ENCODE data around the gene CHCHD4.

The CHCHD4 gene

GRCh38 chr3:14137445-14137844, 12.8 kb upstream of the CHCHD4 start:
- Histone ChIP-seq H3K27ac (ENCODE audit: low read depth, low read length) (peak overlapping the region; percentile 60), H3K9me3 (ENCODE audit: control insufficient read depth in 5 of 5, low read length in 5 of 5) (no peaks in the 10 kb centered on the region), H3K4me1 (ENCODE audit: control insufficient read depth in 5 of 5, insufficient read depth in 5 of 5, low read length in 5 of 5) (peaks cover 10 to 43% (median 40%) of the 10 kb centered on the region in 5 donors), H3K4me3 (ENCODE audit: low read depth in 1 of 5, low read length in 5 of 5) (no peak overlapping the region), H3K9ac (ENCODE audit: low read length in 5 of 5) (peak overlapping the region in 1 of 5 donors; percentile 1), H3K27me3 (ENCODE audit: control insufficient read depth in 5 of 5, insufficient read depth in 4 of 5, low read length in 5 of 5) (no peaks in the 10 kb centered on the region), H3K36me3 (ENCODE audit: control insufficient read depth in 5 of 5, insufficient read depth in 5 of 5, low read length in 5 of 5) (peaks cover 0 to 100% (median 91%) of the 10 kb centered on the region in 5 donors)

DNA sequence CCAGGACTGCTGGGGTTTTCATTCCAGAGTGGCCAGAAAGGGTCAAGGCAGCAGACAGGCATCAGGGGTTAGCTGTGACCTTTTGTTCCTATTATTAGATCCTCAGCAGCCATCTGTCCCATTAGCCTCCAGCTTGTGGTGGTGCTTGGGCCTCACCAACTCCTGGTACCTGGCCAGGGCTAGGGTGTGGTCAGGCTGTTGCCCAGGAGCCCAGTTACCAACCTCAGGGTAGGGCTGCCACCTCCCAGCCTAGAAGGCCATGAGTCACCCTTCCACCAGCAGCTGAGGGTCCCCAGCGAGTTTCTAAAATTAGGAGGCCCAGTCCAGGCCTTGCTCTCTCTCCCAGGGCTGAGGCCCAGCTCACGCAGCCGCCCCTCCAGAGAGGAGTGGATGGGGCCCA, 12.3 kb upstream of the CHCHD4 start:
- H3K9me3 ChIP-seq (ENCODE audit: control insufficient read depth in 5 of 5, low read length in 5 of 5) = no peaks in the 10 kb centered on the region
- H3K4me1 ChIP-seq (ENCODE audit: control insufficient read depth in 5 of 5, insufficient read depth in 5 of 5, low read length in 5 of 5) = peaks cover 10 to 43% (median 38%) of the 10 kb centered on the region in 5 donors
- no peak overlapping the region for H3K4me3 ChIP-seq (ENCODE audit: low read depth in 1 of 5, low read length in 5 of 5)
- H3K27me3 ChIP-seq (ENCODE audit: control insufficient read depth in 5 of 5, insufficient read depth in 4 of 5, low read length in 5 of 5) = no peaks in the 10 kb centered on the region
- peak overlapping the region in 1 of 5 donors; percentile 59 for H3K9ac ChIP-seq (ENCODE audit: low read length in 5 of 5)
- H3K36me3 ChIP-seq (ENCODE audit: control insufficient read depth in 5 of 5, insufficient read depth in 5 of 5, low read length in 5 of 5) = peaks cover 0 to 100% (median 93%) of the 10 kb centered on the region in 5 donors
- H3K27ac ChIP-seq (ENCODE audit: low read depth, low read length) = peak overlapping the region; percentile 60

- Histone ChIP-seq H3K9me3 (ENCODE audit: control insufficient read depth in 5 of 5, low read length in 5 of 5) (no peaks in the 10 kb centered on the region), H3K36me3 (ENCODE audit: control insufficient read depth in 5 of 5, insufficient read depth in 5 of 5, low read length in 5 of 5) (peaks cover 0 to 100% (median 94%) of the 10 kb centered on the region in 5 donors), H3K4me1 (ENCODE audit: control insufficient read depth in 5 of 5, insufficient read depth in 5 of 5, low read length in 5 of 5) (peaks cover 7 to 45% (median 33%) of the 10 kb centered on the region in 5 donors), H3K9ac (ENCODE audit: low read length in 5 of 5) (no peak overlapping the region), H3K27ac (ENCODE audit: low read depth, low read length) (no peak overlapping the region), H3K27me3 (ENCODE audit: control insufficient read depth in 5 of 5, insufficient read depth in 4 of 5, low read length in 5 of 5) (no peaks in the 10 kb centered on the region), H3K4me3 (ENCODE audit: low read depth in 1 of 5, low read length in 5 of 5) (no peak overlapping the region)
Measured at GRCh38 chr3:14135581-14135980, 10.9 kb upstream of the CHCHD4 start.

GRCh38 chr3:14134291-14134690, 9.6 kb upstream of the CHCHD4 start:
- Histone ChIP-seq H3K36me3 (ENCODE audit: control insufficient read depth in 5 of 5, insufficient read depth in 5 of 5, low read length in 5 of 5) (peaks cover 0 to 100% (median 96%) of the 10 kb centered on the region in 5 donors), H3K27me3 (ENCODE audit: control insufficient read depth in 5 of 5, insufficient read depth in 4 of 5, low read length in 5 of 5) (no peaks in the 10 kb centered on the region), H3K9me3 (ENCODE audit: control insufficient read depth in 5 of 5, low read length in 5 of 5) (no peaks in the 10 kb centered on the region), H3K9ac (ENCODE audit: low read length in 5 of 5) (no peak overlapping the region), H3K4me1 (ENCODE audit: control insufficient read depth in 5 of 5, insufficient read depth in 5 of 5, low read length in 5 of 5) (peaks cover 4 to 41% (median 22%) of the 10 kb centered on the region in 5 donors), H3K4me3 (ENCODE audit: low read depth in 1 of 5, low read length in 5 of 5) (no peak overlapping the region), H3K27ac (ENCODE audit: low read depth, low read length) (no peak overlapping the region)

- Histone ChIP-seq H3K27me3 (ENCODE audit: control insufficient read depth in 5 of 5, insufficient read depth in 4 of 5, low read length in 5 of 5) (no peaks in the 10 kb centered on the region), H3K4me3 (ENCODE audit: low read depth in 1 of 5, low read length in 5 of 5) (no peak overlapping the region), H3K4me1 (ENCODE audit: control insufficient read depth in 5 of 5, insufficient read depth in 5 of 5, low read length in 5 of 5) (peaks cover 4 to 37% (median 19%) of the 10 kb centered on the region in 5 donors), H3K9ac (ENCODE audit: low read length in 5 of 5) (no peak overlapping the region), H3K36me3 (ENCODE audit: control insufficient read depth in 5 of 5, insufficient read depth in 5 of 5, low read length in 5 of 5) (peaks cover 0 to 98% (median 92%) of the 10 kb centered on the region in 5 donors), H3K9me3 (ENCODE audit: control insufficient read depth in 5 of 5, low read length in 5 of 5) (no peaks in the 10 kb centered on the region), H3K27ac (ENCODE audit: low read depth, low read length) (no peak overlapping the region)
Measured at GRCh38 chr3:14133876-14134275, 9.2 kb upstream of the CHCHD4 start.

- no peak overlapping the region for H3K9ac ChIP-seq (ENCODE audit: low read length in 5 of 5)
- no peaks in the 10 kb centered on the region for H3K27me3 ChIP-seq (ENCODE audit: control insufficient read depth in 5 of 5, insufficient read depth in 4 of 5, low read length in 5 of 5)
- peaks cover 0 to 98% (median 87%) of the 10 kb centered on the region in 5 donors for H3K36me3 ChIP-seq (ENCODE audit: control insufficient read depth in 5 of 5, insufficient read depth in 5 of 5, low read length in 5 of 5)
- no peak overlapping the region for H3K27ac ChIP-seq (ENCODE audit: low read depth, low read length)
- no peak overlapping the region for H3K4me3 ChIP-seq (ENCODE audit: low read depth in 1 of 5, low read length in 5 of 5)
- no peaks in the 10 kb centered on the region for H3K9me3 ChIP-seq (ENCODE audit: control insufficient read depth in 5 of 5, low read length in 5 of 5)
- peaks cover 4 to 34% (median 17%) of the 10 kb centered on the region in 5 donors for H3K4me1 ChIP-seq (ENCODE audit: control insufficient read depth in 5 of 5, insufficient read depth in 5 of 5, low read length in 5 of 5)
Measured at GRCh38 chr3:14133188-14133800, 8.6 kb upstream of the CHCHD4 start.

- Histone ChIP-seq H3K4me3 (ENCODE audit: low read depth in 1 of 5, low read length in 5 of 5) (no peak overlapping the region), H3K4me1 (ENCODE audit: control insufficient read depth in 5 of 5, insufficient read depth in 5 of 5, low read length in 5 of 5) (peaks cover 1 to 29% (median 16%) of the 10 kb centered on the region in 5 donors), H3K27me3 (ENCODE audit: control insufficient read depth in 5 of 5, insufficient read depth in 4 of 5, low read length in 5 of 5) (no peaks in the 10 kb centered on the region), H3K9ac (ENCODE audit: low read length in 5 of 5) (no peak overlapping the region), H3K27ac (ENCODE audit: low read depth, low read length) (no peak overlapping the region), H3K9me3 (ENCODE audit: control insufficient read depth in 5 of 5, low read length in 5 of 5) (no peaks in the 10 kb centered on the region), H3K36me3 (ENCODE audit: control insufficient read depth in 5 of 5, insufficient read depth in 5 of 5, low read length in 5 of 5) (peaks cover 0 to 98% (median 87%) of the 10 kb centered on the region in 5 donors)
Measured at GRCh38 chr3:14132689-14133088, 8.0 kb upstream of the CHCHD4 start.

DNA sequence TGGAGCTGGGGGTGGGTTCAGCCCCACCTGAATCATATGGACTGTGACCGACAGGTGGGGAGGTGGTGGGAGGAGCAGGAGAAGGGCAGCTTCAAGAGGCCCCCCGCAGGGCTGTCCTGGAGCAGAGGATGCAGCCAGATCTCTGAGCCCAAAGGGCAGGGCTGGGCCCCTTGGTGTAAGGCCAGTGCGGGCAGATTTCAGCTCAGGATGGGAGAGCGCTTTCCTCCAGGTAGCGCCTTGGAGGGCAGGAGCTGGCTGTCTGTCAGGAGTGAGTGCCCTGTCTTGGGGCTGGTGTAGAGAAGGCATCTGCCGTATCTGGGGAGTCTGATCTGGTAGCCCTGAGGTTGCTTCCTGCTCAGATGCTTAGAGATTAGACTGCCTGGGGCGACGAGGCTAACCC, 7.5 kb upstream of the CHCHD4 start:
- Histone ChIP-seq H3K27me3 (ENCODE audit: control insufficient read depth in 5 of 5, insufficient read depth in 4 of 5, low read length in 5 of 5) (no peaks in the 10 kb centered on the region), H3K9ac (ENCODE audit: low read length in 5 of 5) (no peak overlapping the region), H3K9me3 (ENCODE audit: control insufficient read depth in 5 of 5, low read length in 5 of 5) (no peaks in the 10 kb centered on the region), H3K4me3 (ENCODE audit: low read depth in 1 of 5, low read length in 5 of 5) (no peak overlapping the region), H3K4me1 (ENCODE audit: control insufficient read depth in 5 of 5, insufficient read depth in 5 of 5, low read length in 5 of 5) (peaks cover 1 to 29% (median 16%) of the 10 kb centered on the region in 5 donors), H3K27ac (ENCODE audit: low read depth, low read length) (no peak overlapping the region), H3K36me3 (ENCODE audit: control insufficient read depth in 5 of 5, insufficient read depth in 5 of 5, low read length in 5 of 5) (peaks cover 0 to 97% (median 87%) of the 10 kb centered on the region in 5 donors)

GRCh38 chr3:14131134-14131533, 6.5 kb upstream of the CHCHD4 start:
- Histone ChIP-seq H3K27ac (ENCODE audit: low read depth, low read length) (peak overlapping the region; percentile 1), H3K27me3 (ENCODE audit: control insufficient read depth in 5 of 5, insufficient read depth in 4 of 5, low read length in 5 of 5) (no peaks in the 10 kb centered on the region), H3K36me3 (ENCODE audit: control insufficient read depth in 5 of 5, insufficient read depth in 5 of 5, low read length in 5 of 5) (peaks cover 0 to 87% (median 79%) of the 10 kb centered on the region in 5 donors), H3K4me1 (ENCODE audit: control insufficient read depth in 5 of 5, insufficient read depth in 5 of 5, low read length in 5 of 5) (peaks cover 7 to 33% (median 21%) of the 10 kb centered on the region in 5 donors), H3K9ac (ENCODE audit: low read length in 5 of 5) (no peak overlapping the region), H3K4me3 (ENCODE audit: low read depth in 1 of 5, low read length in 5 of 5) (no peak overlapping the region), H3K9me3 (ENCODE audit: control insufficient read depth in 5 of 5, low read length in 5 of 5) (no peaks in the 10 kb centered on the region)

DNA sequence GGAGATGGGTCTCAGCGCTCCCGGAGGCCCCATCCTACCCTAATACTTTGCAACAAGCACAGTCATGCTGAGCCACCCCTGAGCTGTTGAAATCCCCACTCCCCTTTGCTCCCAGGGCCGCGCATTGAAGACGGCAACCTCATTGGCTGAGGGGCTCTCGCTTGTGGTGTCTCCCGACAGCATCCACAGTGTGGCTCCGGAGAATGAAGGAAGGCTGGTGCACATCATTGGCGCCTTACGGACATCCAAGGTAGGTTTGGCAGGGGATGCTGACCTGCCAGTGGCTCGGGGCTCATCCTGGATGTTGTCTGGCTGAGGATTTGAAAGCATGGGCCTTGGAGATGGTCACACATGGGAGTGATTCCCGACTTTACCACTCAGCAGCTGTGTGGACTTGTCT, 6.0 kb upstream of the CHCHD4 start:
- Histone ChIP-seq H3K9me3 (ENCODE audit: control insufficient read depth in 5 of 5, low read length in 5 of 5) (no peaks in the 10 kb centered on the region), H3K36me3 (ENCODE audit: control insufficient read depth in 5 of 5, insufficient read depth in 5 of 5, low read length in 5 of 5) (peaks cover 0 to 82% (median 75%) of the 10 kb centered on the region in 5 donors), H3K27me3 (ENCODE audit: control insufficient read depth in 5 of 5, insufficient read depth in 4 of 5, low read length in 5 of 5) (no peaks in the 10 kb centered on the region), H3K4me1 (ENCODE audit: control insufficient read depth in 5 of 5, insufficient read depth in 5 of 5, low read length in 5 of 5) (peaks cover 9 to 37% (median 26%) of the 10 kb centered on the region in 5 donors), H3K9ac (ENCODE audit: low read length in 5 of 5) (no peak overlapping the region), H3K27ac (ENCODE audit: low read depth, low read length) (no peak overlapping the region), H3K4me3 (ENCODE audit: low read depth in 1 of 5, low read length in 5 of 5) (no peak overlapping the region)
